ENCODE measurements around the gene KIAA0586. TPM values are rescaled to one million over a fixed set of nuclear protein-coding genes. Genes with fewer than 3 reads are reported as not detected.

Gene KIAA0586
- 21.2 TPM for total RNA-seq

GRCh38 chr14:58427281-58428117 is at the start of gene KIAA0586, which contains the start of gene TIMM9:
KIAA0586 (plus strand) TSS chr14:58427719; CDS start chr14:58428265, 546 bp downstream.
TIMM9 (minus strand) TSS chr14:58427531; CDS start chr14:58411945, 15,586 bp downstream.

GRCh38 chr14:58395812-58396788 is 31.4 kb upstream of the KIAA0586 start, which contains the start of gene TOMM20L:
TOMM20L (plus strand) TSS chr14:58395930; CDS start chr14:58395958, 28 bp downstream.

Small RNA genes within 50 kb of the gene (small RNA-seq; reads per million reads assigned to genes)
- gene HSBP1P1 (ENCODE audit: low replicate concordance) (not detected), gene RF00019 (ENCODE audit: low replicate concordance) (not detected)

Other genes starting within 250 kb of the KIAA0586 start
- 46.0 TPM for gene ACTR10, start 227.6 kb upstream of the KIAA0586 start, total RNA-seq
- gene PSMA3, start 182.9 kb upstream of the KIAA0586 start, total RNA-seq: 46.1 TPM
- gene ARID4A, start 129.2 kb upstream of the KIAA0586 start, total RNA-seq: 21.1 TPM
- not detected for gene TOMM20L, start 31.8 kb upstream of the KIAA0586 start, total RNA-seq
- gene TIMM9, start 188 bp upstream of the KIAA0586 start, total RNA-seq: 24.3 TPM
- 38.0 TPM for gene DACT1, start 210.2 kb downstream of the KIAA0586 start, total RNA-seq

All from metanephros (tissue), 2 donors.